ENCODE data around the gene HEPN1.

GRCh38 chr11:124893781-124894401 lies 25.2 kb upstream of the HEPN1 start:
- TF ChIP-seq CTCF (IDR thresholded peaks at IDR 0.05) (no peak), EZH2phosphoT487 (IDR thresholded peaks at IDR 0.05) (no peak)

Data from neural progenitor cell (in vitro differentiated cells).